ENCODE data around the gene FHL2.

Gene FHL2

GRCh38 chr2:105422801-105423200, 23.9 kb upstream of the FHL2 start:
- Histone ChIP-seq H3K27ac (ENCODE audit: low read depth, low read length) (no peak overlapping the region), H3K9me3 (ENCODE audit: control insufficient read depth, insufficient read depth, low read length) (no peaks in the 10 kb centered on the region), H3K4me2 (ENCODE audit: low read length) (no peak overlapping the region), H3F3A (ENCODE audit: control insufficient read depth, insufficient read depth) (no peaks in the 10 kb centered on the region), H3K27me3 (ENCODE audit: control insufficient read depth, low read length) (peaks cover 7% of the 10 kb centered on the region), H3K9me2 (replicated peaks; ENCODE audit: control insufficient read depth, low read length) (no peaks in the 10 kb centered on the region), H4K20me1 (ENCODE audit: control insufficient read depth, insufficient read depth, low read depth, low read length) (no peaks in the 10 kb centered on the region), H3K36me3 (ENCODE audit: control insufficient read depth, low read length) (no peaks in the 10 kb centered on the region), H3K4me3 (ENCODE audit: low read length) (no peak overlapping the region), H3K79me2 (ENCODE audit: control insufficient read depth, low read length) (no peaks in the 10 kb centered on the region), H3K4me1 (ENCODE audit: control insufficient read depth, low read length) (no peaks in the 10 kb centered on the region)
- TF ChIP-seq CTCF (IDR thresholded peaks at IDR 0.05; ENCODE audit: low read depth, low read length, poor library complexity, severe bottlenecking): no peak
- TF ChIP-seq EZH2phosphoT487 (IDR thresholded peaks at IDR 0.05; ENCODE audit: borderline replicate concordance, low read length): no peak

GRCh38 chr2:105421053-105421452, 22.2 kb upstream of the FHL2 start:
- Histone ChIP-seq H3K9me3 (ENCODE audit: control insufficient read depth, insufficient read depth, low read length) (no peaks in the 10 kb centered on the region), H3K79me2 (ENCODE audit: control insufficient read depth, low read length) (no peaks in the 10 kb centered on the region), H3F3A (ENCODE audit: control insufficient read depth, insufficient read depth) (no peaks in the 10 kb centered on the region), H3K36me3 (ENCODE audit: control insufficient read depth, low read length) (no peaks in the 10 kb centered on the region), H3K4me3 (ENCODE audit: low read length) (no peak overlapping the region), H3K4me1 (ENCODE audit: control insufficient read depth, low read length) (no peaks in the 10 kb centered on the region), H3K27me3 (ENCODE audit: control insufficient read depth, low read length) (peaks cover 5% of the 10 kb centered on the region), H3K9me2 (replicated peaks; ENCODE audit: control insufficient read depth, low read length) (no peaks in the 10 kb centered on the region), H3K27ac (ENCODE audit: low read depth, low read length) (no peak overlapping the region), H4K20me1 (ENCODE audit: control insufficient read depth, insufficient read depth, low read depth, low read length) (no peaks in the 10 kb centered on the region), H3K4me2 (ENCODE audit: low read length) (no peak overlapping the region)
- TF ChIP-seq CTCF (IDR thresholded peaks at IDR 0.05; ENCODE audit: low read depth, low read length, poor library complexity, severe bottlenecking) (no peak), EZH2phosphoT487 (IDR thresholded peaks at IDR 0.05; ENCODE audit: borderline replicate concordance, low read length) (no peak)

- Histone ChIP-seq H3K4me3 (ENCODE audit: low read length) (no peak overlapping the region), H3K4me2 (ENCODE audit: low read length) (no peak overlapping the region), H3K9me2 (replicated peaks; ENCODE audit: control insufficient read depth, low read length) (no peaks in the 10 kb centered on the region), H4K20me1 (ENCODE audit: control insufficient read depth, insufficient read depth, low read depth, low read length) (no peaks in the 10 kb centered on the region), H3K36me3 (ENCODE audit: control insufficient read depth, low read length) (no peaks in the 10 kb centered on the region), H3K79me2 (ENCODE audit: control insufficient read depth, low read length) (no peaks in the 10 kb centered on the region), H3K27ac (ENCODE audit: low read depth, low read length) (no peak overlapping the region), H3K9me3 (ENCODE audit: control insufficient read depth, insufficient read depth, low read length) (no peaks in the 10 kb centered on the region), H3F3A (ENCODE audit: control insufficient read depth, insufficient read depth) (no peaks in the 10 kb centered on the region), H3K27me3 (ENCODE audit: control insufficient read depth, low read length) (peaks cover 13% of the 10 kb centered on the region), H3K4me1 (ENCODE audit: control insufficient read depth, low read length) (no peaks in the 10 kb centered on the region)
- TF ChIP-seq EZH2phosphoT487 (IDR thresholded peaks at IDR 0.05; ENCODE audit: borderline replicate concordance, low read length) (no peak), CTCF (IDR thresholded peaks at IDR 0.05; ENCODE audit: low read depth, low read length, poor library complexity, severe bottlenecking) (no peak)
Observed at GRCh38 chr2:105418522-105418921, 19.7 kb upstream of the FHL2 start.

Data from DOHH2 (cell line).